WTC11 (cell line): ENCODE data around the gene LCE1A. TPM values are rescaled to one million over a fixed set of nuclear protein-coding genes. Genes with fewer than 3 reads are reported as not detected.

Source experiments
- ATAC-seq: fragments of 200-7000 bp; cut with Tn5 transposase; 2 replicates; pipeline ENCODE4 v1.10.0; 2021; ENCODE audit warnings: mild to moderate bottlenecking, moderate library complexity
- CTCF ChIA-PET: fragments of 300-600 bp; sonication (Branson Sonifier 250); formaldehyde crosslinking; loops from one replicate; lab custom pipeline; 2021; ENCODE audit warnings: antibody characterized with exemption; lab: Charles Lee
- POLR2A ChIA-PET: fragments of 350-600 bp; sonication (Branson Sonifier 250); formaldehyde crosslinking; loops from one replicate; lab custom pipeline; 2021; ENCODE audit warnings: antibody characterized with exemption; lab: Charles Lee
- DNase-seq: peaks from one replicate; pipeline ENCODE4 v3.0.0; 2021; ENCODE audit warnings: low spot score
- H3K27ac Mint-ChIP-seq: 2 replicates; pipeline ENCODE4 v1.8.0; 2021; ENCODE audit warnings: mixed read lengths
- H3K27me3 Mint-ChIP-seq: 2 replicates; pipeline ENCODE4 v1.8.0; 2021; ENCODE audit warnings: low read depth, mild to moderate bottlenecking, moderate library complexity, mixed read lengths
- H3K36me3 Mint-ChIP-seq: 2 replicates; pipeline ENCODE4 v1.8.0; 2021; ENCODE audit warnings: mixed read lengths
- H3K4me1 Mint-ChIP-seq: 2 replicates; pipeline ENCODE4 v1.8.0; 2022; ENCODE audit warnings: mixed read lengths
- H3K4me3 Mint-ChIP-seq: 2 replicates; pipeline ENCODE4 v1.8.0; 2021; ENCODE audit warnings: mild to moderate bottlenecking, moderate library complexity, mixed read lengths
- H3K9me3 Mint-ChIP-seq: 2 replicates; pipeline ENCODE4 v1.8.0; 2021; ENCODE audit warnings: mixed read lengths
- ELF4 ChIP-seq: sonication (generic); formaldehyde crosslinking; IDR thresholded peaks from 2 replicates; pipeline ENCODE4 v1.8.1; 2022; ENCODE audit warnings: low read depth, mild to moderate bottlenecking, moderate library complexity, missing genetic modification reagents
- FOXK1 ChIP-seq: sonication (generic); formaldehyde crosslinking; IDR thresholded peaks from 2 replicates; pipeline ENCODE4 v1.8.0; 2022; ENCODE audit warnings: mild to moderate bottlenecking, moderate library complexity, missing genetic modification reagents
- HMGXB4 ChIP-seq: sonication (generic); formaldehyde crosslinking; IDR thresholded peaks from 2 replicates; pipeline ENCODE4 v1.8.1; 2023; ENCODE audit warnings: mild to moderate bottlenecking, moderate library complexity, missing genetic modification reagents
- JUN ChIP-seq: sonication (generic); formaldehyde crosslinking; IDR thresholded peaks from 2 replicates; pipeline ENCODE4 v1.8.0; 2023; ENCODE audit warnings: mild to moderate bottlenecking, missing genetic modification reagents
- NR2C2 ChIP-seq: sonication (generic); formaldehyde crosslinking; IDR thresholded peaks from 2 replicates; pipeline ENCODE4 v1.8.0; 2022; ENCODE audit warnings: mild to moderate bottlenecking, missing genetic modification reagents
- PRDM15 ChIP-seq: sonication (generic); formaldehyde crosslinking; IDR thresholded peaks from 2 replicates; pipeline ENCODE4 v1.8.0; 2022; ENCODE audit warnings: missing genetic modification reagents
- PREB ChIP-seq: sonication (generic); formaldehyde crosslinking; IDR thresholded peaks from 2 replicates; pipeline ENCODE4 v1.8.1; 2022; ENCODE audit warnings: mild to moderate bottlenecking, missing genetic modification reagents, moderate library complexity, borderline replicate concordance
- TEAD4 ChIP-seq: sonication (generic); formaldehyde crosslinking; IDR thresholded peaks from 2 replicates; pipeline ENCODE4 v1.8.0; 2022; ENCODE audit warnings: mild to moderate bottlenecking, missing genetic modification reagents
- USF1 ChIP-seq: sonication (generic); formaldehyde crosslinking; IDR thresholded peaks from 2 replicates; pipeline ENCODE4 v1.8.0; 2022; ENCODE audit warnings: mild to moderate bottlenecking, missing genetic modification reagents
- ZBTB43 ChIP-seq: sonication (generic); formaldehyde crosslinking; IDR thresholded peaks from 2 replicates; pipeline ENCODE4 v1.8.1; 2023; ENCODE audit warnings: mild to moderate bottlenecking, missing genetic modification reagents
- ZNF219 ChIP-seq: sonication (generic); formaldehyde crosslinking; IDR thresholded peaks from 2 replicates; pipeline ENCODE4 v1.8.0; 2023; ENCODE audit warnings: missing genetic modification reagents, mild to moderate bottlenecking, borderline replicate concordance
- ZNF281 ChIP-seq: sonication (generic); formaldehyde crosslinking; IDR thresholded peaks from 2 replicates; pipeline ENCODE4 v1.8.0; 2023; ENCODE audit warnings: mild to moderate bottlenecking, missing genetic modification reagents
- ZNF532 ChIP-seq: fragments of 250-450 bp; sonication (Bioruptor Pico); IDR thresholded peaks from 2 replicates; pipeline ENCODE4 v1.9.0; 2021; ENCODE audit warnings: mild to moderate bottlenecking, borderline replicate concordance
- ZNF671 ChIP-seq: fragments of 250-450 bp; sonication (Bioruptor Pico); IDR thresholded peaks from 2 replicates; pipeline ENCODE4 v1.8.0; 2021; ENCODE audit warnings: mild to moderate bottlenecking
- ZSCAN18 ChIP-seq: fragments of 250-450 bp; sonication (Bioruptor Pico); IDR thresholded peaks from 2 replicates; pipeline ENCODE4 v2.1.2; 2022; ENCODE audit warnings: mild to moderate bottlenecking, moderate library complexity
- total RNA-seq: library from RNA; stranded (reverse); gene quantifications from 3 replicates; pipeline ENCODE4 v1.2.3, GENCODE V29; 2021

Gene LCE1A
- total RNA-seq, 1 experiment from 2014 or later, result not detected

- TF ChIP-seq ZBTB43 (no peak), ELF4 (CRISPR knock-in tag) (no peak), ZSCAN18 (CRISPR knock-in tag) (no peak)
- TF ChIP-seq, all 79 proteins: peak for 0
These were observed 49.6 kb upstream of the LCE1A start (continued) for GRCh38 chr1:152777510-152778137.

- H3K9me3 Mint-ChIP-seq, result peaks cover 84% of the 10 kb centered on the region
- no peaks in the 10 kb centered on the region for H3K4me1 Mint-ChIP-seq
- ATAC-seq (no peak), DNase-seq (no peak)
- peaks cover 65% of the 10 kb centered on the region for H3K36me3 Mint-ChIP-seq
- H3K4me3 Mint-ChIP-seq, result no peak overlapping the region
- ChIA-PET CTCF (no interaction called here), POLR2A (no interaction called here)
- H3K27me3 Mint-ChIP-seq, result peaks cover 18% of the 10 kb centered on the region
- TF ChIP-seq USF1 (CRISPR knock-in tag) (no peak), ZNF281 (CRISPR knock-in tag) (no peak), ZNF671 (no peak), TEAD4 (CRISPR knock-in tag) (no peak), ZNF219 (CRISPR knock-in tag) (no peak), PRDM15 (CRISPR knock-in tag) (no peak), FOXK1 (CRISPR knock-in tag) (no peak), JUN (CRISPR knock-in tag) (no peak)
- no peak overlapping the region for H3K27ac Mint-ChIP-seq
These were observed 44.2 kb upstream of the LCE1A start for GRCh38 chr1:152783095-152783494.

GRCh38 chr1:152786077-152786476, 41.2 kb upstream of the LCE1A start, which contains the start of gene LCE1E:
TSS of gene LCE1E (plus strand) at chr1:152786257. CDS start at chr1:152787300, 1,043 bp downstream.
- POLR2A ChIA-PET, result no interaction called here
- Mint-ChIP-seq H3K27me3 (peaks cover 13% of the 10 kb centered on the region), H3K27ac (no peak within 1 kb of the TSS), H3K4me1 (no peaks in the 10 kb centered on the region), H3K36me3 (peaks cover 63% of the 10 kb centered on the region), H3K9me3 (peaks cover 83% of the 10 kb centered on the region), H3K4me3 (no peak within 1 kb of the TSS)
- TF ChIP-seq NR2C2 (no peak), ZNF532 (CRISPR knock-in tag) (no peak), TEAD4 (CRISPR knock-in tag) (no peak), PREB (CRISPR knock-in tag) (no peak), HMGXB4 (CRISPR knock-in tag) (no peak)
- ATAC-seq (no peak), DNase-seq (no peak)
- CTCF ChIA-PET, result no interaction called here
